ENCODE measurements around the gene DGCR8.

Gene DGCR8

GRCh38 chr22:20135265-20135664, 55.2 kb downstream of the DGCR8 start:
- Histone ChIP-seq H3K4me1 (ENCODE audit: low read depth, poor library complexity, severe bottlenecking) (peaks cover 5% of the 10 kb centered on the region), H3K27me3 (ENCODE audit: insufficient read depth, low read depth) (no peaks in the 10 kb centered on the region), H3K9ac (no peak overlapping the region), H4K20me1 (ENCODE audit: insufficient read depth) (no peaks in the 10 kb centered on the region), H3K36me3 (ENCODE audit: insufficient read depth) (no peaks in the 10 kb centered on the region), H3K27ac (no peak overlapping the region), H2AFZ (ENCODE audit: low read depth) (no peak overlapping the region), H3K4me2 (no peak overlapping the region), H3K79me2 (ENCODE audit: insufficient read depth, low read depth) (peaks cover 7% of the 10 kb centered on the region; the same call in 1 of the 2 replicates), H3K4me3 (IDR thresholded peaks at IDR 0.05; ENCODE audit: insufficient read depth, low read depth, low read length) (no peak overlapping the region)
- no peak for TF ChIP-seq CTCF (conservative IDR thresholded peaks at IDR 0.05; ENCODE audit: low read depth, low read length)

GRCh38 chr22:20135806-20136602, 56.0 kb downstream of the DGCR8 start:
- H3K9ac ChIP-seq = no peak overlapping the region

GRCh38 chr22:20136603-20136873, 56.5 kb downstream of the DGCR8 start:
- no peak overlapping the region for H3K27ac ChIP-seq
- H3K27me3 ChIP-seq (ENCODE audit: insufficient read depth, low read depth) = no peaks in the 10 kb centered on the region
- H3K9ac ChIP-seq = no peak overlapping the region
- no peaks in the 10 kb centered on the region for H3K4me1 ChIP-seq (ENCODE audit: low read depth, poor library complexity, severe bottlenecking)
- H2AFZ ChIP-seq (ENCODE audit: low read depth) = no peak overlapping the region
- no peak overlapping the region for H3K4me2 ChIP-seq
- H3K36me3 ChIP-seq (ENCODE audit: insufficient read depth) = no peaks in the 10 kb centered on the region
- no peaks in the 10 kb centered on the region for H4K20me1 ChIP-seq (ENCODE audit: insufficient read depth)
- H3K79me2 ChIP-seq (ENCODE audit: insufficient read depth, low read depth) = peaks cover 7% of the 10 kb centered on the region; the same call in 1 of the 2 replicates
- no peak overlapping the region for H3K4me3 ChIP-seq (IDR thresholded peaks at IDR 0.05; ENCODE audit: insufficient read depth, low read depth, low read length)
- no peak for TF ChIP-seq CTCF (conservative IDR thresholded peaks at IDR 0.05; ENCODE audit: low read depth, low read length)

More at GRCh38 chr22:20135806-20136602, 56.0 kb downstream of the DGCR8 start:
- Histone ChIP-seq H4K20me1 (ENCODE audit: insufficient read depth) (no peaks in the 10 kb centered on the region), H3K27me3 (ENCODE audit: insufficient read depth, low read depth) (no peaks in the 10 kb centered on the region), H3K36me3 (ENCODE audit: insufficient read depth) (no peaks in the 10 kb centered on the region), H2AFZ (ENCODE audit: low read depth) (no peak overlapping the region), H3K27ac (no peak overlapping the region), H3K4me1 (ENCODE audit: low read depth, poor library complexity, severe bottlenecking) (no peaks in the 10 kb centered on the region), H3K79me2 (ENCODE audit: insufficient read depth, low read depth) (peaks cover 7% of the 10 kb centered on the region; the same call in 1 of the 2 replicates), H3K4me2 (no peak overlapping the region), H3K4me3 (IDR thresholded peaks at IDR 0.05; ENCODE audit: insufficient read depth, low read depth, low read length) (no peak overlapping the region)
- TF ChIP-seq CTCF (conservative IDR thresholded peaks at IDR 0.05; ENCODE audit: low read depth, low read length) = no peak

- Histone ChIP-seq H3K9ac (no peak overlapping the region), H3K79me2 (ENCODE audit: insufficient read depth, low read depth) (peaks cover 7% of the 10 kb centered on the region; the same call in 1 of the 2 replicates), H3K4me2 (no peak overlapping the region), H3K27me3 (ENCODE audit: insufficient read depth, low read depth) (no peaks in the 10 kb centered on the region), H4K20me1 (ENCODE audit: insufficient read depth) (no peaks in the 10 kb centered on the region), H3K36me3 (ENCODE audit: insufficient read depth) (no peaks in the 10 kb centered on the region), H3K4me3 (IDR thresholded peaks at IDR 0.05; ENCODE audit: insufficient read depth, low read depth, low read length) (no peak overlapping the region), H3K4me1 (ENCODE audit: low read depth, poor library complexity, severe bottlenecking) (no peaks in the 10 kb centered on the region), H3K27ac (no peak overlapping the region), H2AFZ (ENCODE audit: low read depth) (no peak overlapping the region)
- no peak for TF ChIP-seq CTCF (conservative IDR thresholded peaks at IDR 0.05; ENCODE audit: low read depth, low read length)
Observed at GRCh38 chr22:20137113-20137512, 57.1 kb downstream of the DGCR8 start.

Measured in KMS-11 (cell line).